NOMO-1 treated with dmso at 0.1 percent for 144 hours (cell line): ENCODE results near the gene FGF3.

Experiments used
- DNase-seq: peaks from one replicate; lab custom pipeline; 2025; ENCODE audit not compliant: unreplicated experiment; lab: John Stamatoyannopoulos, UW

FGF3 gene

GRCh38 chr11:69818603-69819441, at the start of gene FGF3:
Gene FGF3, minus strand, starts transcription at chr11:69819416. Its CDS starts 483 bp downstream, at chr11:69818933.
- no peak for DNase-seq

GRCh38 chr11:69868871-69869270, 49.7 kb upstream of the FGF3 start:
- no peak for DNase-seq

- no peak for DNase-seq
These were observed 49.0 kb upstream of the FGF3 start for GRCh38 chr11:69868006-69868810.

GRCh38 chr11:69867076-69868005, 48.1 kb upstream of the FGF3 start:
- no peak for DNase-seq

GRCh38 chr11:69866648-69867047, 47.4 kb upstream of the FGF3 start:
- no peak for DNase-seq

GRCh38 chr11:69865707-69866106, 46.5 kb upstream of the FGF3 start:
- DNase-seq: no peak

- no peak for DNase-seq
These were observed 45.8 kb upstream of the FGF3 start for GRCh38 chr11:69864686-69865661.

GRCh38 chr11:69863544-69864200, 44.5 kb upstream of the FGF3 start:
- no peak for DNase-seq

GRCh38 chr11:69862797-69863543, 43.8 kb upstream of the FGF3 start:
- no peak for DNase-seq

GRCh38 chr11:69862331-69862771, 43.1 kb upstream of the FGF3 start:
- no peak for DNase-seq

- DNase-seq: no peak
These were observed 42.7 kb upstream of the FGF3 start for GRCh38 chr11:69861901-69862300.

- no peak for DNase-seq
These were observed 41.7 kb upstream of the FGF3 start for GRCh38 chr11:69860796-69861445.

- no peak for DNase-seq
These were observed 41.0 kb upstream of the FGF3 start for GRCh38 chr11:69860244-69860643.

GRCh38 chr11:69859275-69859934, 40.2 kb upstream of the FGF3 start:
- no peak for DNase-seq

- no peak for DNase-seq
These were observed 36.2 kb upstream of the FGF3 start for GRCh38 chr11:69855421-69855820.

- no peak for DNase-seq
These were observed 35.5 kb upstream of the FGF3 start for GRCh38 chr11:69854713-69855112.

- no peak for DNase-seq
These were observed 32.8 kb upstream of the FGF3 start for GRCh38 chr11:69852056-69852455.

- DNase-seq: no peak
These were observed 29.0 kb upstream of the FGF3 start for GRCh38 chr11:69848201-69848600.
